ENCODE results near the gene LHPP. TPM values are rescaled to one million over a fixed set of nuclear protein-coding genes. Genes with fewer than 3 reads are reported as not detected.

LHPP gene
- total and polyA plus RNA-seq, 10 of the 15 experiments (the other 5 are each of a cell fraction or from before 2014, with no cell fraction given), result 0.79 to 9.8 (median 6.7) TPM

GRCh38 chr10:124518366-124518765, 56.7 kb downstream of the LHPP start:
- in situ Hi-C loops (cut with MboI) (no loop called here), intact Hi-C loops (cut with micrococcal nuclease; ENCODE audit: unreplicated experiment) (no loop called here)
- no TSS peak for BruUV-seq (replicated peaks)
- H3K27ac ChIP-seq (ENCODE audit: control insufficient read depth, insufficient read depth), result no peak overlapping the region
- WGBS (ENCODE audit: insufficient coverage, insufficient replicate concordance, low lambda C conversion rate, missing lambda C conversion rate), result 69% methylated on average over 15 of the region's 15 CpGs
- no peak overlapping the region for H3K4me2 ChIP-seq (ENCODE audit: control insufficient read depth, insufficient read depth)
- ChIA-PET RAD21 (ENCODE audit: unreplicated experiment) (no interaction called here), POLR2A (no interaction called here), CTCF (no interaction called here), SMC1A (ENCODE audit: uncharacterized antibody, unreplicated experiment) (no interaction called here)
- FAIRE-seq (no peak), ATAC-seq (no peak), DNase-seq (ENCODE audit: low read depth, low spot score) (no peak)
- no peak overlapping the region for H3K4me3 ChIP-seq
- no peak overlapping the region for H3K9ac ChIP-seq (ENCODE audit: control insufficient read depth, insufficient read depth, low read length)
- H3K9me3 ChIP-seq (replicated peaks; ENCODE audit: control insufficient read depth, insufficient read depth, low read length), result no peaks in the 10 kb centered on the region
- peaks cover 4% of the 10 kb centered on the region for H3K4me1 ChIP-seq (ENCODE audit: control insufficient read depth, insufficient read depth, low read length)
- H2AFZ ChIP-seq (ENCODE audit: control insufficient read depth, low read depth, low read length), result no peak overlapping the region
- H3K79me2 ChIP-seq (ENCODE audit: control insufficient read depth, insufficient read depth, low read length), result no peaks in the 10 kb centered on the region
- no peaks in the 10 kb centered on the region for H3K27me3 ChIP-seq (replicated peaks in 1 of 2; ENCODE audit: control insufficient read depth in 2 of 2, insufficient read depth in 2 of 2, low read length in 1 of 2)
- no peaks in the 10 kb centered on the region for H3K36me3 ChIP-seq (ENCODE audit: control insufficient read depth in 2 of 2, insufficient read depth in 2 of 2, low read length in 1 of 2)
- TF ChIP-seq ATF3 (IDR thresholded peaks at IDR 0.05; ENCODE audit: borderline replicate concordance, extremely low read depth, low read depth, low read length), result no peak
- no peak for TF ChIP-seq MTA2 (IDR thresholded peaks at IDR 0.05; ENCODE audit: low read depth)
- no peak for TF ChIP-seq NR2F1 (conservative IDR thresholded peaks at IDR 0.05)
- TF ChIP-seq RUNX3 (IDR thresholded peaks at IDR 0.05; ENCODE audit: low read length), result no peak
- TF ChIP-seq HSF1 (IDR thresholded peaks at IDR 0.05; ENCODE audit: low read depth, low read length), result no peak
- no peak for TF ChIP-seq ESRRA (IDR thresholded peaks at IDR 0.05; ENCODE audit: low read length)
- no peak for TF ChIP-seq YY1 (IDR thresholded peaks at IDR 0.05; ENCODE audit: low read depth, low read length)
- TF ChIP-seq PRDM15 (CRISPR knock-in tag; IDR thresholded peaks at IDR 0.05), result no peak
- no peak for TF ChIP-seq SUPT20H (IDR thresholded peaks at IDR 0.05; ENCODE audit: borderline replicate concordance, control insufficient read depth, low read depth, low read length)
- TF ChIP-seq YBX1 (IDR thresholded peaks at IDR 0.05), result no peak
- no peak for TF ChIP-seq NR2C1 (IDR thresholded peaks at IDR 0.05)
- no peak for TF ChIP-seq RB1 (IDR thresholded peaks at IDR 0.05; ENCODE audit: borderline replicate concordance)
- TF ChIP-seq POLR2AphosphoS2 (IDR thresholded peaks at IDR 0.05; ENCODE audit: low read depth, low read length), result no peak
- no peak for TF ChIP-seq SPI1 (IDR thresholded peaks at IDR 0.05; ENCODE audit: borderline replicate concordance, insufficient read depth, low read depth, low read length)
- no peak for TF ChIP-seq TBL1XR1 (IDR thresholded peaks at IDR 0.05; ENCODE audit: low read depth, low read length)
- no peak for TF ChIP-seq ZBED1 (IDR thresholded peaks at IDR 0.05; ENCODE audit: borderline replicate concordance)
- no peak for TF ChIP-seq MTA3 (IDR thresholded peaks at IDR 0.05; ENCODE audit: borderline replicate concordance, low read length)
- no peak for TF ChIP-seq ELK1 (IDR thresholded peaks at IDR 0.05; ENCODE audit: low read depth, low read length)
- no peak for TF ChIP-seq CREM (IDR thresholded peaks at IDR 0.05; ENCODE audit: low read depth)
- H4K20me1 ChIP-seq (ENCODE audit: control insufficient read depth, insufficient read depth), result no peaks in the 10 kb centered on the region
